Aorta (tissue), 5 donors: ENCODE data around the gene ANKRD11. TPM values are rescaled to one million over a fixed set of nuclear protein-coding genes. Genes with fewer than 3 reads are reported as not detected.
"Not testable (repeated sequence)": the region's sequence is repeated elsewhere in the genome, so short reads cannot be mapped to it uniquely, and the experiment has no call there.

Experiments
- ATAC-seq: fragments of 200-7000 bp; cut with Tn5 transposase; one replicate; pipeline ENCODE4 v1.9.1; 2022; ENCODE audit warnings: moderate library complexity; ENCODE audit not compliant: low FRiP score
- DNase-seq, 2 donors: peaks; one replicate each; pipeline ENCODE4 v3.0.0-alpha.2; 2020
- H3K27ac ChIP-seq, 2 donors: one replicate each; pipeline ENCODE4 v1.5.1; 2013; ENCODE audit warnings: low read length in 2 of 2, mild to moderate bottlenecking in 2 of 2, moderate library complexity in 2 of 2, control low read depth in 1 of 2, inconsistent platforms in 1 of 2, low read depth in 1 of 2
- H3K27me3 ChIP-seq, 2 donors: one replicate each; pipeline ENCODE4 v1.6.1; 2013; ENCODE audit warnings: control low read depth in 1 of 2, low read length in 1 of 2, mild to moderate bottlenecking in 1 of 2, moderate library complexity in 1 of 2; ENCODE audit not compliant: insufficient read depth in 2 of 2, control insufficient read depth in 1 of 2
- H3K36me3 ChIP-seq, 2 donors: one replicate each; pipeline ENCODE4 v1.6.1; 2013; ENCODE audit warnings: control low read depth in 1 of 2, low read length in 1 of 2, mild to moderate bottlenecking in 1 of 2; ENCODE audit not compliant: insufficient read depth in 2 of 2, control insufficient read depth in 1 of 2
- H3K4me1 ChIP-seq, 2 donors: one replicate each; pipeline ENCODE4 v1.6.1; 2013; ENCODE audit warnings: low read length in 2 of 2, control low read depth in 1 of 2, mild to moderate bottlenecking in 1 of 2, moderate library complexity in 1 of 2; ENCODE audit not compliant: insufficient read depth in 2 of 2, control insufficient read depth in 1 of 2
- H3K4me3 ChIP-seq, 2 donors: one replicate each; pipeline ENCODE4 v1.5.1; 2013; ENCODE audit warnings: low read length in 2 of 2, control low read depth in 1 of 2, mild to moderate bottlenecking in 1 of 2
- H3K9me3 ChIP-seq: one replicate; pipeline ENCODE4 v1.6.1; 2013; ENCODE audit warnings: mild to moderate bottlenecking, low read length; ENCODE audit not compliant: control insufficient read depth
- WGBS, 2 donors: extraction: QIAGEN DNeasy Blood & Tissue Kit; methylation state at CpG; one replicate each; pipeline ENCODE4 v1.1.7; 2013; 5-methylcytosine and 5-hydroxymethylcytosine counted together
- intact Hi-C, 2 donors: fragments of 100-400 bp; cut with DNase I; formaldehyde crosslinking; loops; one replicate each; pipeline versions ENCODE4 v1.14.2 to v1.15.0; 2022
- polyA plus RNA-seq, 2 donors: library from polyadenylated mRNA; stranded (reverse); fragments of 200-250 nt; gene quantifications; one replicate each; pipeline ENCODE4 v1.2.3, GENCODE V29; 2013
- total RNA-seq, 2 donors: library from RNA; stranded (reverse); fragmentation: NEBNext Ultra II Directional; extraction: Animal tissue kit (Norgen Biotek cat#: 25700); gene quantifications; one replicate each; pipeline ENCODE4 v1.2.1, GENCODE V29; 2021
- donor health status: healthy with polysubstance abuse.
- donor health status: Bipolar disorder and iron deficiency.
- donor health status: DM: no; HTN: no; CAD: no.
- donor health status: DM: no; HTN: no; CAD: no.
- donor health status: DM: yes; HTN: yes; CAD: no.

ANKRD11 gene
- total and polyA plus RNA-seq, 4 donors = 34.6 to 139 (median 90.1) TPM

DNA sequence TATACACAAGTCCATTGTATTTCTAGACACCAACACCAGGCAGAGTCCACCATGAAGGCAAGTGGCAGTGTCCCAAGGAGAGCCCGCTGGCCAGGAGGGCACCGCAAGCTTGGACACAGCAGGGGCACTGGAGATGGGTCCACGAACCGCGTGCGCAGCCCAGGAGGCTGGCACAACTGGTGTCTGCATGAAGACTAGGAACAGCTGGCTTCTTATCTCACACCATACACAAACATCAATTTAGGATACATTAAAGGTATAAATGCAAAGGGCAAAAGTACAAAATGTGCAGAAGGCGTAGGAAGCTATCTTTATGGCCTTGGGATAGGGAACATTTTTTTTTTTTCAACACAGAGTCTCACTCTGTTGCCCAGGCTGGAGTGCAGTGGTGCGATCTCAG, 52.4 kb downstream of the ANKRD11 start:
- no peaks in the 10 kb centered on the region for H3K9me3 ChIP-seq
- ATAC-seq (no peak), DNase-seq (no peak)
- WGBS, 2 donors = 94% methylated on average over 8 of the region's 8 CpGs
- H3K4me1 ChIP-seq = peaks cover 0 to 2% of the 10 kb centered on the region in 2 donors
- intact Hi-C loops = no loop called here
- H3K27me3 ChIP-seq = no peaks in the 10 kb centered on the region
- no peak overlapping the region for H3K27ac ChIP-seq
- no peaks in the 10 kb centered on the region for H3K36me3 ChIP-seq
- H3K4me3 ChIP-seq = no peak overlapping the region

DNA sequence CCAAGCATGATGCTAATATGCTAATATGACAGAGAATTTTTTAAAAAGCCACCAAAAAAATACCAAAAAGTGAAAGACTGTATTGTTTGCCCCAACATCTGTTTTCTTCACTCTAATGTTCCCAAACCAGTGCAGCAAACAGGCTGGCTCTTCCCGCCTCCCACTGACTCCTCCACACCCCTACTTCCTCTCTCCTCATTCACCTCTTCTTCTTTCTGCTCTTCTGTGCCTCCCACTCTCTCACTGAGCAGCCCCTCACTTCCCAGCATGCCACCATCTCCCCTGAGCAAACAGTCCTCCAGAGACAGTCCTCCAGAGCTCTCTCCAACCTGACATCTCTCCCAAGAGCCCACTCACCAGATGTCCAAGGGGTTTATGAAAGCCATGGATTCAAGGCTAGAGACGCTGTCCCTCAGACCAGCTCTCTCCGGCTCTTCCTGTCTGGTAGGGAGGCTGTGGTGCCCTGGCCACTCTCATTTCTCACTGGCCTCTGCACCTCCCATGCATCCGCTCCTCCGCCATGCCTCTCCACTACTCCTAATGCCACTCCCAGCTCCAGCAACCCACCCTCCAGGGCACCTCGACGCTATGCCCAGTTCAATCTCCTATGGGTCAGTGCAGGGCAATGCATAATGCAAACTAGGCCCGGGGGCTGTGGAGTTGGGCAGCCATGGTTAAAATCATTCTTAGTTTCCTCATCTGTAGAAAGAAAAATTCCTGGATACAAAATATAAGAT, 52.9 kb downstream of the ANKRD11 start:
- no peak for DNase-seq
- Histone ChIP-seq H3K4me3 (no peak overlapping the region), H3K27me3 (no peaks in the 10 kb centered on the region), H3K4me1 (peaks cover 0 to 2% of the 10 kb centered on the region in 2 donors), H3K9me3 (no peaks in the 10 kb centered on the region), H3K36me3 (no peaks in the 10 kb centered on the region), H3K27ac (no peak overlapping the region)
- intact Hi-C loops = no loop called here
- ATAC-seq = no peak
- 95 to 97% methylated on average over 8 of the region's 8 CpGs for WGBS, 2 donors

DNA sequence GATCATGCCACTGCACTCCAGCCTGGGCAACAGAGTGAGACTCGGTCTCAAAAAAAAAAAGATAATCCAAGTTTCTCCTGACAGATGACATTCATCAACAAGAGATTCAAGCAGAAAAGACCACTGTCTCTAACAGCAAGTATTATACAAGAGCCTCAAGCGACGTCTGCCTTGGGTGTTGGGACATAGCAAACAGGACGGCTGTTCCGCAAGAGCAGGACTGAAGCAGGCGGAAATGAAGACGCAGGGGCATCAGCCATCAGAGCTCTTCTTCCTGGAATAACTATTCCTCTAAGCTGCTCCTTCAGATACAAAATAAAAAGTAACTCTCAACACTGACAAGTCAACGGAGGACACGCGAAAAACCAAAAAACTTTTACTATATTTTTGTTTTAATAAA, 54.0 kb downstream of the ANKRD11 start:
- no peak for ATAC-seq
- Histone ChIP-seq H3K4me3 (no peak overlapping the region), H3K36me3 (no peaks in the 10 kb centered on the region), H3K4me1 (peaks cover 0 to 4% of the 10 kb centered on the region in 2 donors), H3K27ac (no peak overlapping the region), H3K9me3 (no peaks in the 10 kb centered on the region), H3K27me3 (no peaks in the 10 kb centered on the region)
- WGBS, 2 donors = 85 to 87% methylated on average over 10 of the region's 10 CpGs
- intact Hi-C loops = no loop called here
- DNase-seq = no peak

DNA sequence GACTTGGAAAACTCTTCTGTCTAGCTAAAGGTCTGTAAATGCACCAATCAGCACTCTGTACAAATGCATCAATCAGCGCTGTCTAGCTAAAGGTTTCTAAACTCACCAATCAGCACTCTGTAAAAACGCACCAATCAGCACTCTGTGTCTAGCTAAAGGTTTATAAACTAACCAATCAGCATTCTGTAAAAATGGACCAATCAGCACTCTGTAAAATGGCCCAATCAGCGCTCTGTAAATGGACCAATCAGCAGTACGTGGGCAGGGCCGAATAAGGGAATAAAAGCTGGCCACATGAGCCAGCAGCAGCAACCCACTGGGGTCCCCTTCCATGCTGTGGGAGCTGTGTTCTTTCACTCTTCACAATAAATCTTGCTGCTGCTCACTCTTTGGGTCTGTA, 55.3 kb downstream of the ANKRD11 start:
- ATAC-seq, H3K27ac ChIP-seq, H3K9me3 ChIP-seq, H3K27me3 ChIP-seq, H3K4me1 ChIP-seq, DNase-seq, H3K4me3 ChIP-seq, H3K36me3 ChIP-seq, intact Hi-C loops: not testable (repeated sequence)
- WGBS, 2 donors = 94 to 96% methylated on average over 5 of the region's 5 CpGs

DNA sequence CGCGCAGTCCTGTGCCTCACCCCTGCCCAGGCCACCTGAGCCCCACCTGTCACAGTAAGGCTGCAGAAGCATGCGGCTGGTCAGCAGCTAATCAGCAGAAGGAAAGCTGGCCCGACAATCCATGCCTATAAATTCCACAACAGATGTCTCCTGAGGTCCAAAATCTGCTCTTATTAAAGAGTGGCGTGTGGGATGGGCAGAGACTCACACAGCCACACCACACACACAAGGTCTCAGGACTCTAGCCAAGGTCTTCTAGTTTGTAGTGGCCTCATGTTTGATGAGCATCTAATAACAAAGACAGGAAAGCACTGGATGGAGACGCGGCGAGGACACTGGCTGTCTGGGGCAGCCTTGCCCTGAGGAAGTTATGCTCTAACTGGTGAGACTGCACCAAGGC, 55.9 kb downstream of the ANKRD11 start:
- H3K27ac ChIP-seq = no peak overlapping the region
- no peaks in the 10 kb centered on the region for H3K36me3 ChIP-seq
- no peaks in the 10 kb centered on the region for H3K27me3 ChIP-seq
- H3K4me1 ChIP-seq = peaks cover 0 to 4% of the 10 kb centered on the region in 2 donors
- intact Hi-C loops = no loop called here
- no peak for ATAC-seq
- H3K9me3 ChIP-seq = no peaks in the 10 kb centered on the region
- no peak for DNase-seq
- H3K4me3 ChIP-seq = no peak overlapping the region
- 93% methylated on average over 8 of the region's 8 CpGs for WGBS, 2 donors

- not testable (repeated sequence) for H3K4me1 ChIP-seq
- WGBS, 2 donors = 93 to 94% methylated on average over 22 of the region's 22 CpGs
These were observed 56.9 kb downstream of the ANKRD11 start for GRCh38 chr16:89433363-89433984.

DNA sequence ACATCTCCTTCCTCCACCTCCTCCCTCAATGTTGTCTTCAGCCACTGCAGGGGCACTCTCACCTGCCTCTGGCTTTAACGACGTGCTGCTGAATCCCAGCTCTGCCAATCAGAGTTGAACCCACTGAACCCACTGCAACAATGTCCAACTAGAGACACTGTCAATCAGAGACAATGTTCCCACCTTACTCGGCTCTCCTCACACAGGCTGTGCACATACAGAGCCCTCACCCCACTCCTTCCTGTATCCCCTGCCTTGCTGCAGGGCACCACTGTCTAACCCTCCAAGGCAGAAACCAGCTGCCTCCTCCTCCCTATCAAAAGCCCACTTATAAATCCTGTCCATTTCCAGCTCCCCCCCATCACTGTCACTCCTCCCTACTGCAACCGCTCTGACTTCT, 58.7 kb downstream of the ANKRD11 start:
- Histone ChIP-seq H3K27ac (no peak overlapping the region), H3K4me1 (peaks cover 0 to 4% of the 10 kb centered on the region in 2 donors), H3K4me3 (no peak overlapping the region), H3K27me3 (no peaks in the 10 kb centered on the region), H3K36me3 (no peaks in the 10 kb centered on the region), H3K9me3 (no peaks in the 10 kb centered on the region)
- DNase-seq = no peak
- ATAC-seq = no peak
- intact Hi-C loops = no loop called here
- WGBS, 2 donors = 72 to 78% methylated on average over 4 of the region's 4 CpGs

More at GRCh38 chr16:89433363-89433984, 56.9 kb downstream of the ANKRD11 start:
- H3K9me3 ChIP-seq, H3K27me3 ChIP-seq, intact Hi-C loops, ATAC-seq, H3K4me3 ChIP-seq, DNase-seq, H3K27ac ChIP-seq, H3K36me3 ChIP-seq: not testable (repeated sequence)

- ATAC-seq (no peak), DNase-seq (no peak)
- peaks cover 0 to 4% of the 10 kb centered on the region in 2 donors for H3K4me1 ChIP-seq
- no peaks in the 10 kb centered on the region for H3K36me3 ChIP-seq
- 70 to 72% methylated on average over 12 of the region's 12 CpGs for WGBS, 2 donors
- no peaks in the 10 kb centered on the region for H3K27me3 ChIP-seq
- intact Hi-C loops = no loop called here
- no peaks in the 10 kb centered on the region for H3K9me3 ChIP-seq
- no peak overlapping the region for H3K4me3 ChIP-seq
- no peak overlapping the region for H3K27ac ChIP-seq
These were observed 59.2 kb downstream of the ANKRD11 start for GRCh38 chr16:89431158-89431584.
